ENCODE measurements around the gene RNF133. TPM values are rescaled to one million over a fixed set of nuclear protein-coding genes. Genes with fewer than 3 reads are reported as not detected.

Gene RNF133
- total RNA-seq, 1 experiment from 2014 or later = 0.20 TPM

GRCh38 chr7:122709930-122710646 is 11.2 kb upstream of the RNF133 start:
- Histone ChIP-seq H3K27me3 (ENCODE audit: insufficient read depth, low read length) (no peaks in the 10 kb centered on the region), H4K20me1 (ENCODE audit: insufficient read depth) (no peaks in the 10 kb centered on the region), H3K4me1 (ENCODE audit: control insufficient read depth in 1 of 2, insufficient read depth in 2 of 2, low read length in 2 of 2) (no peaks in the 10 kb centered on the region), H3K9me3 (ENCODE audit: control insufficient read depth in 1 of 2, insufficient read depth in 1 of 2, low read depth in 1 of 2, low read length in 2 of 2) (no peaks in the 10 kb centered on the region), H3K4me3 (replicated peaks in 1 of 2; ENCODE audit: low read depth in 1 of 2, low read length in 2 of 2) (no peak overlapping the region), H3K79me2 (ENCODE audit: insufficient read depth, low read length) (no peaks in the 10 kb centered on the region), H2AFZ (ENCODE audit: low read depth, low read length, poor library complexity, severe bottlenecking) (no peak overlapping the region), H3K36me3 (ENCODE audit: control insufficient read depth in 1 of 2, insufficient read depth in 2 of 2, low read length in 2 of 2) (no peaks in the 10 kb centered on the region), H3K9ac (ENCODE audit: low read length) (no peak overlapping the region), H3K4me2 (ENCODE audit: low read length) (no peak overlapping the region), H3K27ac (ENCODE audit: low read depth, low read length) (no peak overlapping the region), H3K9me2 (ENCODE audit: insufficient read depth) (no peaks in the 10 kb centered on the region)
- no peak for ATAC-seq
- ChIA-PET POLR2A (no interaction called here), CTCF (no interaction called here), RAD21 (ENCODE audit: low non-redundant PET in 1 of 2, low total read pairs in 2 of 2, uncharacterized antibody in 2 of 2, unreplicated experiment in 2 of 2) (no interaction called here)
- no peak for DNase-seq (ENCODE audit: low read depth, low spot score)
- no peak for TF ChIP-seq EZH2 (IDR thresholded peaks at IDR 0.05)
- TF ChIP-seq ZFX (IDR thresholded peaks at IDR 0.05) = no peak
- no peak for TF ChIP-seq FOSL1 (IDR thresholded peaks at IDR 0.05; ENCODE audit: low read depth)
- TF ChIP-seq ZNF274 (IDR thresholded peaks at IDR 0.05; ENCODE audit: low read depth, low read length) = no peak
- TF ChIP-seq TCF7L2 (IDR thresholded peaks at IDR 0.05; ENCODE audit: borderline replicate concordance, extremely low read depth, insufficient read depth, insufficient read length) = no peak
- TF ChIP-seq ZBTB33 (IDR thresholded peaks at IDR 0.05; ENCODE audit: extremely low read depth, insufficient replicate concordance, low read length) = no peak
- no peak for TF ChIP-seq YY1 (IDR thresholded peaks at IDR 0.05; ENCODE audit: extremely low read depth, insufficient replicate concordance, low read depth, low read length)
- no peak for TF ChIP-seq POLR2AphosphoS5 (IDR thresholded peaks at IDR 0.05; ENCODE audit: low read depth, low read length)
- TF ChIP-seq CBX3 (IDR thresholded peaks at IDR 0.05; ENCODE audit: low read depth) = no peak
- TF ChIP-seq POLR2A (IDR thresholded peaks at IDR 0.05; ENCODE audit: borderline replicate concordance, extremely low read depth, insufficient read depth, insufficient read length) = no peak
- TF ChIP-seq EGR1 (IDR thresholded peaks at IDR 0.05; ENCODE audit: low read depth) = no peak
- no peak for TF ChIP-seq CEBPB (IDR thresholded peaks at IDR 0.05; ENCODE audit: low read depth)
- TF ChIP-seq JUND (IDR thresholded peaks at IDR 0.05) = no peak
- TF ChIP-seq ATF3 (IDR thresholded peaks at IDR 0.05) = no peak
- no peak for TF ChIP-seq CTCF (IDR thresholded peaks at IDR 0.05 in 2 of 3, conservative IDR thresholded peaks at IDR 0.05 in 1 of 3; ENCODE audit: borderline replicate concordance in 1 of 3, insufficient read depth in 1 of 3, low read depth in 2 of 3, low read length in 2 of 3)
- no peak for TF ChIP-seq EZH2phosphoT487 (IDR thresholded peaks at IDR 0.05; ENCODE audit: borderline replicate concordance)
- TF ChIP-seq SP1 (IDR thresholded peaks at IDR 0.05; ENCODE audit: low read depth) = no peak
- BruUV-seq (replicated peaks) = no TSS peak
- intact Hi-C loops (cut with micrococcal nuclease) = no loop called here

Data from HCT116 (cell line).